Right renal cortex interstitium (tissue), 3 donors: ENCODE measurements around the gene ZNF442. TPM values are rescaled to one million over a fixed set of nuclear protein-coding genes. Genes with fewer than 3 reads are reported as not detected.
"Not testable (repeated sequence)": the region's sequence is repeated elsewhere in the genome, so short reads cannot be mapped to it uniquely, and the experiment has no call there.

Source experiments
- DNase-seq, 3 donors: peaks; one replicate each; pipeline ENCODE4 v3.0.0-alpha.2; 2013; ENCODE audit warnings: low read depth in 3 of 3, low spot score in 2 of 3
- polyA plus RNA-seq, 3 donors: library from polyadenylated mRNA; unstranded; fragments of 120-200 nt; gene quantifications; one replicate each; pipeline ENCODE4 v1.2.1, GENCODE V29; 2013; ENCODE audit not compliant: insufficient read length in 3 of 3

The ZNF442 gene
- polyA plus RNA-seq = 1 to 10 TPM; 7.0 to 8.4 (median 7.8) TPM

GRCh38 chr19:12365236-12366162 is at the start of gene ZNF442:
Gene ZNF442, minus strand, starts transcription at chr19:12365683. Its CDS starts 2,052 bp downstream, at chr19:12363631.
- DNase-seq = peak; percentile 94 to 97 (median 96)

- no peak for DNase-seq
Measured at GRCh38 chr19:12411893-12412292, 46.4 kb upstream of the ZNF442 start.

GRCh38 chr19:12400633-12401502 is 35.4 kb upstream of the ZNF442 start, which contains the start of gene ZNF799:
Gene ZNF799, minus strand, starts transcription at chr19:12401271. Its CDS starts 201 bp downstream, at chr19:12401070.
- peak; percentile 82 to 87 (median 86) for DNase-seq

GRCh38 chr19:12399901-12400632 is 34.6 kb upstream of the ZNF442 start:
- DNase-seq = peak in 1 of 3 donors; percentile 9

- not testable (repeated sequence) for DNase-seq
Measured at GRCh38 chr19:12391148-12391547, 25.7 kb upstream of the ZNF442 start.

- not testable (repeated sequence) for DNase-seq
Measured at GRCh38 chr19:12386365-12386764, 20.9 kb upstream of the ZNF442 start.

- no peak for DNase-seq
Measured at GRCh38 chr19:12380444-12380737, 14.9 kb upstream of the ZNF442 start.

- no peak for DNase-seq
Measured at GRCh38 chr19:12379732-12380443, 14.4 kb upstream of the ZNF442 start.

- no peak for DNase-seq
Measured at GRCh38 chr19:12374026-12374425, 8.5 kb upstream of the ZNF442 start.

GRCh38 chr19:12364391-12365235 is 870 bp downstream of the ZNF442 start:
- DNase-seq = peak in 2 of 3 donors; percentile 7 to 33

- DNase-seq = not testable (repeated sequence)
Measured at GRCh38 chr19:12362236-12362635, 3.2 kb downstream of the ZNF442 start.

GRCh38 chr19:12353375-12353774 is 12.1 kb downstream of the ZNF442 start:
- DNase-seq = no peak

- DNase-seq = no peak
Measured at GRCh38 chr19:12350890-12351197, 14.6 kb downstream of the ZNF442 start.

GRCh38 chr19:12350185-12350889 is 15.1 kb downstream of the ZNF442 start:
- DNase-seq = no peak

- no peak for DNase-seq
Measured at GRCh38 chr19:12346896-12347295, 18.6 kb downstream of the ZNF442 start.

GRCh38 chr19:12345197-12345596 is 20.3 kb downstream of the ZNF442 start:
- no peak for DNase-seq

GRCh38 chr19:12333162-12334159 is 32.0 kb downstream of the ZNF442 start, which contains the start of gene ZNF563:
Gene ZNF563, minus strand, starts transcription at chr19:12333633. Its CDS starts 151 bp downstream, at chr19:12333482.
- DNase-seq = peak; percentile 88 to 89 (median 89)
